Activated CD4-positive, alpha-beta T cell treated with anti-CD3 and anti-CD28 coated beads for 1 hour (primary cell): ENCODE results near the gene KCTD2.
"Not testable (repeated sequence)": the region's sequence is repeated elsewhere in the genome, so short reads cannot be mapped to it uniquely, and the experiment has no call there.

ENCODE experiments used
- DNase-seq: peaks from one replicate; pipeline ENCODE4 v3.0.0-alpha.2; 2020

The KCTD2 gene, protein sequence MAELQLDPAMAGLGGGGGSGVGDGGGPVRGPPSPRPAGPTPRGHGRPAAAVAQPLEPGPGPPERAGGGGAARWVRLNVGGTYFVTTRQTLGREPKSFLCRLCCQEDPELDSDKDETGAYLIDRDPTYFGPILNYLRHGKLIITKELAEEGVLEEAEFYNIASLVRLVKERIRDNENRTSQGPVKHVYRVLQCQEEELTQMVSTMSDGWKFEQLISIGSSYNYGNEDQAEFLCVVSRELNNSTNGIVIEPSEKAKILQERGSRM

DNA sequence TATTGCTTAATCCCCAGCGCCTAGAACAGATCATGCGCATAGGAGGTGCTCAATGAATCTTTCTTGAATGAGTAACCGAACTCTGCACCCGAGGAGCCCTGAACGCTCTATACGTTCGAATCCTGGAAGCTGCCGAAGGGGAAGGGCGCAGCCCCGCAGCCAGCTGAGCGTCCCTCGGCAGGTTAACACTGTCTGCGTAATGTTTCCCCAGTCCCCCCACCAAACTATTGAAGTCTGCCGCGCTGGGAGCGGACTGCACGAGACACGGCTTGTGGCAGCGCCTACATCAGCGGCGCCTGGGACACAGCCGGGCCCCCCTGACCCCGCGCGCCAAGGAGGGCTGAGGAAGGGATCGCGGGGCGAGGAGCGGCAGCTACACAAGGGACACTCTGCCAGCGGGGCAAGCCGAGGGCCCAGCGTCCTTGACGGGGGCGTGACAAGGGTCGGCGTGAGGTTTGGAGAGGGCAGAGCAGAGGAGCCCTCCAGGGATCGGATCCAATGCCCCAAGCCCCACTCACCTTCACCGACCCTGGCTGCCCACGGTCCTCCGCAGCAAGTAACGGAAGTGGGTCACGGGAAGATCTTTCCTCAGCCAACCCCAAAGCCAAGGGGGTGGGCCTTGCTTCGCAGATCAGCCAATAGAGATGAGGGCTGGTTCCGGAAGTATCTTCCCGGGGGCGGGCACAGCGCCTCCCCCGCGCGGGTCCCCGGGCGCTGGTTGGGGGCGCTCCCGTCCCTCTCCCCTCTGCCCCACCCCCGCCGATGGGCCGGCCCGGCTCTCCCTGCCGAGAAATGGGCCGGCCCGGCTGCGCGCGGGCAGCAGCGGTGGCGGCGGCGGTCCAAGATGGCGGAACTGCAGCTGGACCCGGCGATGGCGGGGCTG, at the start of gene KCTD2, which contains the start of gene ATP5PD:
TSS of gene KCTD2 (plus strand) at position 819 of the 883 bp plus-strand sequence. CDS start at position 845, 26 bp downstream.
TSS of gene ATP5PD (minus strand) at position 563 of the 883 bp plus-strand sequence. CDS start 4,319 bp downstream, outside the sequence.
- DNase-seq: peak; percentile 89

DNA sequence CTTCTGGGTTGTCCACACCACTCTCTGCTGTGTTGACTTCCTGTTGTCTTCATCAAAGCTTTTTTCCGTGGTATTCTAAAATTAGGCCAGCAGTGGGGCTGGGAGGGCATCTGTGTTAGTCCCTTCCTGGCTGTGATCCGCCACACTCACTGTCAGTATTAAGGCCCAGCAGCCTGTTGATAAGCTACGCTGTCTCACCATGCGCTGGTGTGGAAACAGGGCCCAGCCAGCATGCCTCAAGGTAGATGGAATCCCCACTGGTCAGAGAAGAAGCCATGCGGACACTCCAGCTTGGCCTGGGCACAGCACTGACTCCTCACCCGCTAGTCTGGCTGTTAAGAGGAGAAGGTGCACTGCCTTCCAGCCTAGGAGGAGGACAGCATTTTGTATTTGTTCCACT, 48.2 kb upstream of the KCTD2 start:
- no peak for DNase-seq

DNA sequence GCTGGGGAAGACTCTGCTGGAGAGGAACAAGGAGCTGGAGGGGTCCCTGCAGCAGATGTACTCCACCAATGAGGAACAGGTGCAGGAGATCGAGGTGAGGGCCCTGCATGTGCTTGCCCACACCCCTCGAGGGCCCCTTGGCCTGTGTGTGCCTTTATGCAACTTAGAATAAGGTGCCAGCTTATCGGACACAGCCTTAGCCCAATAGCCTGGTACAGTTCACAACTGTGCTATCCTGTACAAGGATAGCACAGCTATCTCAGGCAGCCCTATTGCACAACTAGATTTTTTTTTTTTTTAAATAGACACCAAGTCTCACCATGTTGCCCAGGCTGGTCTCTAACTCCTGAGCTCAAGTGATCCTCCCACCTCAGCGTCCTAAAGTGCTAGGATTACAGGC, 47.5 kb upstream of the KCTD2 start:
- DNase-seq: no peak

DNA sequence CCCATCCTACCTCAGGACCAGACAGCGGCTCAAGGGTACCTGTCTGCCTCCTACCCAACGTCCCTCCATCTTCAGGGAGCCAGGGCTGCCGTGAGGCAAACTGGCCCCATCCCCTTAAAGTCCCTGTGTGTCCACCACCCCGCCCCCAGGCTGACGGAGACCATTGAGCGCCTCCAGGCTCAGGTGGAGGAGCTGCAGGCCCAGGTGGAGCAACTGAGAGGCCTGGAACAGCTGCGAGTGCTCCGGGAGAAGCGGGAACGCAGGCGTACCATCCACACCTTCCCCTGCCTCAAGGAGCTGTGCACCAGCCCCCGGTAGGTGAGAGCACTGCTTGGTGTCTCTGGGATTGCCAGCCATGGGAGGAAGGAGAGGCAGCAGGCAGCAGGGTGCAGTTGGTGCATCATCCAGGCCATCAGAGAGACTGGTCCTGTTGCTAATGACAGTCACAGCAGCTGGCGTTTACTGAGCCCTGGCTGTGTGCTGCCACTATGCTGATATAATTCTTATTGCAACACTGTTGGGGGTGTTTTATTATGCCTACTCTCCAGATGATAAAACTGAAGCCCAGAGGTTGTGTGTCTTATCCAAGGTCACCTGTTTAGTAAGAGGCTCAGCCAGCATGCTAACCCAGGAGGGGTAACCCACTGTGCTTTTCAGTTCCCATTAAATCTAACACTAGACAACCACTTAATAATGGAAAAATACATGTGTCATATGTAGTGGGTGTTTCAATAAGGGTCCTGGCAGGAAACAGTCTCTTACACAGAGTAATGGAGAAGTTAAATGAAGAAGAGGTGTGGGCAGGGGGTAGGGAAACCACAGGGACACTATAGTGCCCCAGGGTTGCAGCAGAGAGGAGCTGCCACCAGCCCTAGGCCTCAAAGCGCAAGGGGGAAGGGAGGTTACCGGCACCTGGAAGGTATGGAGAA, 44.8 kb upstream of the KCTD2 start:
- no peak for DNase-seq

DNA sequence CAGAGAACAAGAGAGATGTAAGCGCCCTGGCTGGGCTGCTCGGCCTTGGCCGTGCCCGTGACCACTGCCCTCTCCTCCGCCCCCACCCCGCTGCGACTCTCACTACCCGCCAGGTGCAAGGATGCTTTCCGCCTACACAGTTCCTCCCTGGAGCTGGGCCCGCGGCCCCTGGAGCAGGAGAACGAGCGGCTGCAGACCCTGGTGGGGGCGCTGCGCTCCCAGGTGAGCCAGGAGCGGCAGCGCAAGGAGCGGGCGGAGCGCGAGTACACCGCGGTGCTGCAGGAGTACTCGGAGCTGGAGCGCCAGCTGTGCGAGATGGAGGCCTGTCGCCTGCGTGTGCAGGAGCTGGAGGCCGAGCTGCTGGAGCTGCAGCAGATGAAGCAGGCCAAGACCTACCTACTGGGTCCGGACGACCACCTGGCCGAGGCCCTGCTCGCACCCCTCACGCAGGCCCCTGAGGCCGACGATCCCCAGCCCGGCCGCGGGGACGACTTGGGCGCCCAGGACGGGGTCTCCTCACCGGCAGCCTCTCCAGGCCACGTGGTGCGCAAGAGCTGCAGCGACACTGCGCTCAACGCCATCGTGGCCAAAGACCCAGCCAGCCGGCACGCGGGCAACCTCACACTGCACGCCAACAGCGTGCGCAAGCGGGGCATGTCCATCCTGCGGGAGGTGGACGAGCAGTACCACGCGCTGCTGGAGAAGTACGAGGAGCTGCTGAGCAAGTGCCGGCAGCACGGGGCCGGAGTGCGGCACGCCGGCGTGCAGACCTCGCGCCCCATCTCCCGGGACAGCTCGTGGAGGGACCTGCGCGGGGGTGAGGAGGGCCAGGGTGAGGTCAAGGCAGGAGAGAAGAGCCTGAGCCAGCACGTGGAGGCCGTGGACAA, 43.7 kb upstream of the KCTD2 start:
- DNase-seq: no peak

DNA sequence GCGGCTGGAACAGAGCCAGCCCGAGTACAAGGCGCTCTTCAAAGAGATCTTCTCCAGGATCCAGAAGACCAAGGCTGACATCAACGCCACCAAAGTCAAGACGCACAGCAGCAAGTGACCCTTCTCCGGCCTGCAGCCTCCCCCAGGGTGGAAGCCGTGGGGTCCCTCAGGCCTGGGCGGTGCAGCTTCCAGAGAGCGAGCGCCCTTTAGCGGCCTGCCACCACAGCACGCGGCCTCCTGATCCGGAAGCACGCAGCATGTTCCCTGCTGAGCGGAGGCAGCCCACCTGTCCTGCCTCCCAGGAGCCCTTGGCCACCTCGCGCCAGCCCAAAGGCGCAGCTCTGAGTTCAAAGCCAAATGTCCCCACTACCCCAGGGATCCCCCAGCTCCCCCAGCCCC, 43.1 kb upstream of the KCTD2 start:
- no peak for DNase-seq

DNA sequence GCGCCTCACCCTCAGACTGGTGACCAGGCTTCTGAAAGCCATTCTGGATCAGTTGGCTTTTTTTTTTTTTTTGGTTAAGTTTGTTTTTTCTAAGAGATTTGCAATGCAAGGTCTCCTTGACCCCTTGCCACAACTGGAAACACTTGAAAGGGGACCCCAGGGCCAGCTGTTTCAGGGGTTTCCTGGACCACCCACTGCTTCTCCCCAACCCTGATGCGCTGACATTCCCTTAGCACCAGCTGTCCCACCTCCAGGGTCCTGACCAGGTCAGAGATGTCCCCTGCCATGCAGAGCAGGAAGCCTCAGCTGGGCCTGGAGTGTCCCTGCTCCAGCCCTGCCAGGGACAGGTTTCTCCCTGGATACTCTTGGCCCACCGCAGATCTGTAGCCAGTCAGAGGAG, 42.7 kb upstream of the KCTD2 start:
- no peak for DNase-seq

DNA sequence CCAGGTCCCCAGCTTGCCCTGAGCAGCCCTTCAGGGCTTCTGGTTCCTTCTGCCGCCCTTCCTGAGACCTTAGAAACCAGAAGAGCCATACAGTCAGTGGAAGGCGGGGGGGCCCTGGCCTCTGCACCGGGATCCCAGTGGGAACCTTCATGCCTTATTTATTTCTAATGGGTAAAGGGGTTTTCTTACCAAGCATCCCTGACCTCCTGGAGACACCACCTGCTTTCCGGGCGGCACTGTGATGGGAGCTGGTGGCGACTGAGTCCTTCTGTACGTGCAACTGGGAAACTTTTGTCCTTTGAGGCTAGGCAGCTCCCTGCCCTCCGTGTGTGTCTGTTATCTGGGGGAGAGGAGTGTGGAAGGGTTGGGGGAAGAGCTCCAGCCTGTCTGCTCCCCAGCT, 41.7 kb upstream of the KCTD2 start:
- DNase-seq: no peak

DNA sequence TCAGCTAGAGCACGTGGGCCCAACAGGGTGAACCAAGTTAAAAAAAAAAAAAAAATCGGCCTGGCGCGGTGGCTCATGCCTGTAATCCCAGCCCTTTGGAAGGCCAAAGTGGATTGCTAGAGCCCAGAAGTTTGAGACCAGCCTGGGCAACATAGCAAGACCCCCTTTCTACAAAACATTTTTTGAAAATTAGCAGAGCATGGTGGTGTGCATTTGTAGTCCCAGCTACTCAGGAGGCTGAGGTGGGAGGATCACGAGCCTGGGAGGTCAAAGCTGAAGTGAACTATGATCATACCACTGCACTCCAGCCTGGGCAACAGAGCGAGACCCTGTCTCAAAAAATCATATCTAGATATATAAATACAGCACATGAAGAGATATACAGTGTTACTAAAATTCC, 40.9 kb upstream of the KCTD2 start:
- not testable (repeated sequence) for DNase-seq

DNA sequence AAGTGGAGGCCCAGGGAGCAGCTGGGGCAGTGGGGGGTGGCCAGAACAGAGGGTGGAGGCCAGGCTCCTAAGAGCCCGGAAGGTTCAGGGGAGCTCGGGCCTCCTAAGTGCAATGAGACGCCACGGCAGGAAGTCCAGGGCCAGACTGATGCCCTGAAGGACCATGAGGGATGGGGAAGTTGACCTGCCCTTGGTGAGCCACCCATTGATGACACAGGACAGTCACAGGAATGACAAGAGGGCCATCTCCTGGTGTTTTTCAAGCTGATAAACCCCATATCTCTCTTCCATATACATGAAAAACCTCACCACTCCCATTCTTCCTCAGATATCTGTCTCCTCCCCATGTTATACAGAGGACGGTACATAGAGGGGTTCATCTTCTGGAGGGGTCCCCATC, 40.4 kb upstream of the KCTD2 start:
- no peak for DNase-seq

DNA sequence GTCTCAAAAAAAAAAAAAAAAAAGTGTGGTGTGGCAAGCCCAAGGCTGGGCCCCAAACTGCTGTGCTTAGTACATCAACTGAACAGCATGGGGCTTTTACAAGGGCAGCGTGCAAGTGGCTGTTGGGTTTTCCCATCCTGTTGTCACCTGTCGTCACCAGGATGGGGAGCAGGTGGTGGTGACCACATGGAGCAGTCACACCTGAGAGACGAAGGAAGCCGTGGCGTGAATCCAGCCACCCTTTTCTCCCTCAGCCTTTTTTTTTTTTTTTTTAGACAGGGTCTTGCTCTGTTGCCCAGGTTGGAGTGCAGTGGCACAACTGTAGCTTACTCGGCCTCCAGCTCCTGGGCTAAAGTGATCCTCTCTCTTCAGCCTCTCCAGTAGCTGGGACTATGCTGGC, 38.7 kb upstream of the KCTD2 start:
- DNase-seq: no peak

DNA sequence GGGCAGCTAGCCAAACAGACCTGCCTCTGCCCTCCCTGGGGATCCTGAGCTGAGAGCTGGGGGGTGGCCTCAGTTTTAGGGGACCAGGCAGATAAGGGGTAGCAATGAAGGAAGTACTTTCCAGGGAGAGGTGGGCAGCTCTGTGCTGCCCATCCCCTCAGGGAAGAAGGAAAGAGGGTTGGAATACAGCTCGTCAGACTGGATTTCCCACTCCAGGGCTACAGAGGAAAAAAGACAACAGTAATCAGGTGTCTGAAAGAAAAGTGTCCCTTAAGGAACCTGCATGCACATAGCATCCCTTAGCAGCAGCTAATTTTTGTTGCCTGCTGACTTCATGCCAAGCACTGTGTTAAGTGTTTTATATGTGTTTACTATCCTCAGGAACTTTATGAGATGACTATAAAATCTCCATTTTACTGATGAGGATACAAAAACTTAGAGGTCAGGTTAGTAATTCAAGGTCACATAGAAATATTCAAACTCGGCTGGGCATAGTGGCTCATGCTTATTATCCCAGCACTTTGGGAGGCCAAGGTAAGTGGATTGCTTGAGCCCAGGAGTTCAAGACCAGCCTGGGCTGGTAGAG, 37.8 kb upstream of the KCTD2 start:
- no peak for DNase-seq

DNA sequence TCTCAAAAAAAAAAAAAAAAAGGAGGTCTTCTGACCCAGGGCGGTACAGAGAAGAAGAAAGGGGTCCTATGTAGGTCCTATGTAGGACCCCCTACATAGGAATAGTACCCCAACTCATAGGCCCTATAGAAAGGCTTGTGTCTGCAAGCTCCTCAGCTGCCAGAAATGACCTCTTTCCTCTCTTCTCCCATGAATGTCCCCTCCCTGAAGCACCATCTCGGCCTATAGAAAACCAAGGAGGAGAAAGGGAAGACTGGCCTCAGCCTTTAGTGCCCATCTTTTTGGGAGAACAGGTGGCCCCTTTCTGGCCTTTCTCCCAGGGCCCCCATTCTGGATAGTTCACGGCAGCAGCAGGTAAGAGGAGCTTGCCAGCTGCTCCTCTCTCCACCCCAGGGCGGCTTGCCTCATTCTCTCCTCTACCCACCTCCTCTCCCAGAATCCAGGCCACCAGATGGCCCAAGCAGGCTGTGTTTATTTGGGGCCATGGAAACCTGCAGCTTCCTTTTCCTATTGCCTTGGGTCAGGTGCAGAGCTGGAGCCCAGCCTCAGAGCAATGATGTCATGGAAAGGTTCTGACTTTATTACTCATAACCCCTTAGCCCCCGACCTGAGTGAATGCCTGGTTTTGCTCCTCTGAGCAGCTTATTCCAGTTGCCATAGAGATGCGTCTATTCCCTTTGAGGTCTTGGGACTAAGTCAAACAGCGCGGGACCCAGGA, 36.2 kb upstream of the KCTD2 start:
- no peak for DNase-seq

DNA sequence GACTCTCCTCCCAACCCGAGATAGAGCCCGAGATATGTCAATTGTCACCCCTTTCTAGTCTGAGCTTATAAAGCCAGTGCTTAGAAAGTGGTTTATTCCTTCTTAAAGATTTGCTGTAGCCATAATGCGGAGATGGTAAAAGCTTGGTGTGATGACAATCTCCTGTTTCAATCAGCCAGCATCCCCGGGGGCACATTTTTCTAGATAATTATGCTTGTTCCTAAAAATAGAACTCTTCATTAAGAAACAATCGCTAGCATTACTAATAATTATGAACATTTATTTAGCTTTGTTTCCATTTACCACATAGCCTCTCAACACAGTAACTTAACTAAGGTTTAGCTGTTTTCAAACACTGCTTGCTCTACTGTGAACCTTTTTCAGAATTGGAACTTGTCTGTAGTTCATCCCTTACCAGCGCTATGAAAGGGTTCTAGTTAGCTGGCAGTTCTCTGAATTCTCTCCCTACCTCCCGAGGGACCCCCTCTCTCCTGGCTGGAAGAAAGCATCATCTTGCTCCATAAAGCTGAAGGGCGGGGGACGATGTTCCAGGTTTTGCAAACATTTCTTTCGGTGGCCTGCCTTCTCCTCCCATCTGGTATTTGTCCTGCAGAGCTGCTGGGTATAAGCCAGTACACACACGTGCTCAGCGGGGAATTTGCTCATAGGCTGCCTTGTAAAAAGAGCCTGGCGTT, 35.5 kb upstream of the KCTD2 start:
- no peak for DNase-seq

DNA sequence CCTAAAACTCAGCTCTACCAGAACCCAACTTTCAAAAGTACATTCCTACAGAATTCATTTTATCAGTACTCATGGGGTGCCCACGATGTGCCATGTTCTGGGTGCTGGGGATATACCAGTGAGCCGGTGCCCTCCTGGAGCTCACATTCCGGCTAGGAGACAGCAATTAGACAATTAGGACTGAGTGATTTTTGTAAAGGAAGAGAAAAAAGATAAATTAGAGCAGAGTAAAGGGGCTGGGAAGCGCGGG, 35.0 kb upstream of the KCTD2 start:
- DNase-seq: no peak

DNA sequence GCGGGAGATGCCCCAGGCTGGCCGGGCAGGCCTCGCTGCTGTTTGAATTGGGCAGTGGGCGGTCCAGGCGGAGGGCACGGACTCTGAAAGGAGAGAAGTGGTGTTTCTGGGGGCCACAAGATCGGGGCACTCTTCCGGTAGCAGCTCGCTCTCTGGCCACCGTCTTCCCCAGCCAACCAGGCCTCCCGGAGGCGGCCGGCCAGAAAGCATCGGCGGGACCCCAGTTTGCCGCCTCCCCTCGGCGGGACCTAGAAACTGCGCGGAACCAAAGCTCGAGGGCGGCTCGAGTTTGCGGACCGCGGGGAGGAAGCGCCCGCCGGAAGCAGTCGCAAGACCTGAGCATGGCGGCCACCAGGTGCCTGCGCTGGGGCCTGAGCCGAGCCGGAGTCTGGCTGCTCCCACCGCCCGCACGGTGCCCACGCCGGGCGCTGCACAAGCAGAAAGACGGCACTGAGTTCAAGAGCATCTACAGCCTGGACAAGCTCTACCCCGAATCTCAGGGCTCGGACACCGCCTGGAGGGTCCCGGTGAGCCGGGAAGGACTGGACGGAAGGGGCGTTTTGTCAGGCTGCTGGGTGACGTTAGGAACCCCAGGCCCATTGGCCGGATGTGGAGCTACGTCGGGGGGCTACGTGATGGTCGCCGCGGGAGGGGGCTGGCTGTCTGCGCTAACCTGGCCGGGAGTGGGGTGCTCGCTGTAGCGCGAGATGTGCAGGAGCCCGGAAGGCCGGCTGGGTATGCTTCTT, 34.5 kb upstream of the KCTD2 start, which contains the start of gene MRPL58:
TSS of gene MRPL58 (plus strand) at position 325 of the 746 bp plus-strand sequence. CDS start at position 342, 17 bp downstream.
- DNase-seq: peak; percentile 69

DNA sequence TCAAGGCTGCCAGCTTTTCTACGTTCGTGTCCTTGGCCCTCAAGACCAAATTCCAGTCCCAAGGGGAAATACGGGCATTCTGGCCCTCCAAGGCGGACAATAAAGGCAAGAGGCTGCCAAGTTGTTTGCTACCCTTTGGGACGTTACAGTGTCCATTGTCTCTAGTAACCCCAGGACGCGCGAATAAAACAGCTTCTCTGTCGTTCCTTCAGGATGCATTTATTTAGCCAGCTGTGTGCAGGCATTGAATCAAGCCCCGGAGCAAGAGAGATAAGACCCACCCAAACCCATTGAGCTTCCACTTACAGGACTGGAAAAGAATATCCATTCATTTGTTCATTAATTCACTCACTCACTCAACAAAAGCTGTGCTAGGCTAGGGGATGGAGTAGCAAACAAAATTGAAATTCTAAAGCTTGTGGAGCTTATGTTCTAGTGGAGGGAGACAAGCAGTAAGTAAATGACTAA, 33.9 kb upstream of the KCTD2 start:
- no peak for DNase-seq

DNA sequence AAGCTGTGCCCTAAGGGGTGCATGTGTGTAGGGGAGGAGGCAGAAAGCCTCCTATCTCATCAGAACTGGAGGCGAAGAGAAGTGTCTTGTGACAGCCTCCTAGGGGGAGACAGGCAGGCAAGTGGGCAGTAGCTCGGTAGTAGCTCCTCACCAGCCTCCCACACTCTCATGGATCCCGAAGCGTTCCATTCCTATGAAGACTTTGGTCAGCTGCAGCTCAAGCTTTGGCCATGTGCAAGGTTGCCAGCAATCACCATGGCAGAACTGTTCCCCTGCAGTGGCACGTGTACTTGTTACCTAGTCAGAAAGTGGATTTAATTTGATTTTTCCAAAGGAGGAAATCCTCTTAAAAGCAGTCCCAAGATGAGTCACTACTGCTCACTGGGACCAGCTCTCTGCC, 27.9 kb upstream of the KCTD2 start:
- no peak for DNase-seq

DNA sequence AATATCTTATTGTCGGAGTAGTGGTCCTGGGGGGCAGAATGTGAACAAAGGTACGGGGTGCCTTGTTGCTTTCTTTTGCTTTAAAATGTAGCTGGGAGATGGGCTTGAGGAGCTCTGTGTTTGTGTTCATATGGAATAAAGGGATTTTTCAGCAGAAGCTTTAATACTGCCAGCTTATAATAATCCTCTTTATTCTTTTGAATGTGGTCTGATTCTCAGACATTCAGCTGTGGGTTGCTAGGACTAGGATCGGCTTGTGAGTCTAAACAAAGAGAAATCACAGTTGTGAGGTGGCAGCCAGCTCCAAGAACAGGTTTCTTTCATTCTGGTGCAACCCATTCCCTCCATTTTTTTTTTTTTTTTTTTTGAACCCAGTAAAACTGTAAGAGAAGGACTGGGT, 27.3 kb upstream of the KCTD2 start:
- no peak for DNase-seq
